ENCODE measurements around the gene AVPR2. TPM values are rescaled to one million over a fixed set of nuclear protein-coding genes. Genes with fewer than 3 reads are reported as not detected.

The AVPR2 gene
- total RNA-seq, 8 experiments from 2014 or later: 0.11 to 1.4 (median 0.19) TPM; not detected in 3

- Histone ChIP-seq H3K27ac (no peak overlapping the region), H3K4me1 (replicated peaks in 1 of 2) (peaks cover 8 to 10% of the 10 kb centered on the region in 2 donors), H3K4me3 (no peak overlapping the region)
- no peak for ATAC-seq (replicated peaks in 6 of 8)
- in situ Hi-C loops (cut with MboI; ENCODE audit: low pct_unique_long_range_greater_than_20kb in 2 of 9, low sequenced_read_pairs in 9 of 9, unreplicated experiment in 9 of 9): no loop called here
- 0 to 100% (median 72%) methylated on average over 1 to 5 of the region's 22 CpGs; no CpG with 5 or more reads in 4 of the 10 experiments for WGBS, 10 experiments
Observed at GRCh38 chrX:153866302-153867019, 38.0 kb upstream of the AVPR2 start.

DNA sequence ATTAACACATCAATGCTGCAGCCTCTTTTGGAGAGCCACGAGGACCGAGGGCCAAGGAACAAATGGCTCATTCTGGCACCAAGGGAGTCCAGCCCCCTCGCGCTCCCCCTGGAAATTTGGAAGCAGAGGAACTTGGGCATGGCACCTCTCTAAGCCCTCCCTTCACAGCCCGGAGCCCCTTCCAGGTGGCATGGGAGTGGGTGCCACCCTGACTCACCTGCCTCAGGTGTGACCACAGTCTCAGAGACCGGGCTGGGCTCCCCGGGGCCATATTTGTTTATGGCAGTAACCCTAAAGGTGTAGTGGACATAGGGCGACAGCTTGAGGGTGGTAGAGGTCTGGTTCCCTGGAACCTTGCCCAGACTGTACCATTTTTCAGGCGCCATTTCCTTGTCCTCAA lies 37.3 kb upstream of the AVPR2 start:
- in situ Hi-C loops (cut with MboI; ENCODE audit: low pct_unique_long_range_greater_than_20kb in 2 of 9, low sequenced_read_pairs in 9 of 9, unreplicated experiment in 9 of 9): no loop called here
- no peak overlapping the region for H3K4me3 ChIP-seq
- no peak overlapping the region for H3K27ac ChIP-seq
- 60% methylated on average over 1 of the region's 9 CpGs; no CpG with 5 or more reads in 9 of the 10 experiments for WGBS, 10 experiments
- peaks cover 14 to 16% of the 10 kb centered on the region in 2 donors for H3K4me1 ChIP-seq (replicated peaks in 1 of 2)
- no peak for ATAC-seq (replicated peaks in 6 of 8)

DNA sequence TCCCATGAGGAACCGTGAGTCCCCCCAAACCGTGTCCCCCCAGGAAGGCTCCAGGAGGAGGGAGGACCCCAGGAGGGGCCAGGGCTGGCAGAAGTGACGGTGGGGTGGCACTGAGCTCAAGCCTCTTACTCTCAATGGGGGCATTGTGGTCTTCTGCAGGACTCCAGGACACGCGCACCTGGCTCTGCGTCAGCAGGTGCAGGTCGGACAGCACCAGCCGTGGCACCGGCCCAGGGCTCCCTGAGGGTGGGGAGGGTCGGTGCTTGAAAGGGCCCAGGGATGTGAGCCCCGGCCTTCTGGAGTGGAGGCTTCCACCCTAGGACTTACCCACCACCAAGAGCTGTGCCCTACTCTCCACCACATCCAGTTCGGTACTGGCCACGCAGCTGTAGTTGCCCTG lies 36.8 kb upstream of the AVPR2 start:
- Histone ChIP-seq H3K27ac (no peak overlapping the region), H3K4me1 (replicated peaks in 1 of 2) (peaks cover 20 to 21% of the 10 kb centered on the region in 2 donors), H3K4me3 (no peak overlapping the region)
- WGBS, 10 experiments: 40 to 100% methylated on average over 1 of the region's 13 CpGs; no CpG with 5 or more reads in 8 of the 10 experiments
- no peak for ATAC-seq (replicated peaks in 6 of 8)
- in situ Hi-C loops (cut with MboI; ENCODE audit: low pct_unique_long_range_greater_than_20kb in 2 of 9, low sequenced_read_pairs in 9 of 9, unreplicated experiment in 9 of 9): no loop called here

- H3K4me1 ChIP-seq (replicated peaks in 1 of 2): peaks cover 31 to 33% of the 10 kb centered on the region in 2 donors
- no peak for ATAC-seq (replicated peaks in 6 of 8)
- no peak overlapping the region for H3K27ac ChIP-seq
- H3K4me3 ChIP-seq: no peak overlapping the region
- in situ Hi-C loops (cut with MboI; ENCODE audit: low pct_unique_long_range_greater_than_20kb in 2 of 9, low sequenced_read_pairs in 9 of 9, unreplicated experiment in 9 of 9): no loop called here
- WGBS, 10 experiments: 49 to 93% (median 72%) methylated on average over 2 to 10 of the region's 26 CpGs; no CpG with 5 or more reads in 6 of the 10 experiments
Observed at GRCh38 chrX:153868576-153869472, 35.6 kb upstream of the AVPR2 start.

- ATAC-seq (replicated peaks in 6 of 8): no peak
- no CpG with 5 or more reads among the region's 31 CpGs for WGBS, 10 experiments
- Histone ChIP-seq H3K27ac (no peak overlapping the region), H3K4me1 (replicated peaks in 1 of 2) (peaks cover 40 to 42% of the 10 kb centered on the region in 2 donors), H3K4me3 (no peak overlapping the region)
- in situ Hi-C loops (cut with MboI; ENCODE audit: low pct_unique_long_range_greater_than_20kb in 2 of 9, low sequenced_read_pairs in 9 of 9, unreplicated experiment in 9 of 9): no loop called here
Observed at GRCh38 chrX:153869473-153870287, 34.8 kb upstream of the AVPR2 start.

DNA sequence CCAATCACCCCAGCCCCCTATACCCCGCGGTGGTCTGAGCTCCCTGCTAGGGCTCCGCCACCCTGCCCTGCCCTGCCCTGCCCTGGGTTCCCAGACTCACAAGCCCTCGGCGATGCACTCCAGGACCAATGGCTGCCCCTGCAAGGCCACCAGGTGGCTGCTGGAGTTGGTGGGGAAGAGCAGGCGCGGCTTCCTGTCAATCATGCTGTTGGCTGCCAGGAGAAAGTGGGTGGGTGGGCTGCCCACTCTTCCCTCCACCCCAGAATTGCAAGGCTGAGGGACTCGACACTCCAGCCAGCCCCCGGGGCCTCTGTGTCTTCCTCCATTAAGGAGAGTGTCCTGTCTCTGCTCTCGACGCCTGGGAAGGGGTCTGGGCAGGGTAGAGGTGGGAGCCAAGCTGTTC lies 34.2 kb upstream of the AVPR2 start:
- 0 to 50% (median 0%) methylated on average over 1 to 2 of the region's 11 CpGs; no CpG with 5 or more reads in 7 of the 10 experiments for WGBS, 10 experiments
- no peak for ATAC-seq (replicated peaks in 6 of 8)
- in situ Hi-C loops (cut with MboI; ENCODE audit: low pct_unique_long_range_greater_than_20kb in 2 of 9, low sequenced_read_pairs in 9 of 9, unreplicated experiment in 9 of 9): no loop called here
- Histone ChIP-seq H3K4me3 (no peak overlapping the region), H3K27ac (no peak overlapping the region), H3K4me1 (replicated peaks in 1 of 2) (peaks cover 42 to 44% of the 10 kb centered on the region in 2 donors)

DNA sequence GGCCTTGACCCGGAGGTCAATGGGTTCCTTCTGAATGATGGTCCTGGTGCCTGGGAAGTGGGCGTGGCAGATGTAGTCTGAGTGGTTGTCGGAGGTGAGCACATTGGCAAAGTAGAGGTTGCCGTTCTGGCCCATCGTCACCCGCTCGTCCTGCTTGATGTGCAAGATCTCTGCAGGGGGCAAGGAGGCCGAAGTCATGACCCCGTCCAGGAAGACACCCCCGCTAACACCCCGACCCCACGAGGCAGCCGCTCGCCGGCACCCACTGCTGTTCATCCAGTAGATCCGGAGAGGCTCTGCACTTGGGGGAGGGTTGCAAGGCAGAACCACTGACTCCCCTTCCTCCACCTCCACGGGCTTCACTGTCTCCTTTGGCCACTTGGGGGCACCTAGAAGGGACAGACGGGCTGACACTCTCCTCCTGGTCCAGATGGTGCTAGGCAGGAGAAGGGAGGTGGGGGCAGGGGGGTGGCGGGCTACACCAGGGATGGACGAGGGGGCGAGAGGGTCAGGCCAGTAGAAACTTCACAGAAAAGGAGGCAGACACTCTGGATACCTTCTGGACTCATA lies 33.6 kb upstream of the AVPR2 start:
- H3K27ac ChIP-seq: peak overlapping the region in 1 of 2 donors; percentile 69
- no peak overlapping the region for H3K4me3 ChIP-seq
- peaks cover 42 to 44% of the 10 kb centered on the region in 2 donors for H3K4me1 ChIP-seq (replicated peaks in 1 of 2)
- in situ Hi-C loops (cut with MboI; ENCODE audit: low pct_unique_long_range_greater_than_20kb in 2 of 9, low sequenced_read_pairs in 9 of 9, unreplicated experiment in 9 of 9): no loop called here
- ATAC-seq (replicated peaks in 6 of 8): no peak
- 60% methylated on average over 1 of the region's 21 CpGs; no CpG with 5 or more reads in 9 of the 10 experiments for WGBS, 10 experiments

DNA sequence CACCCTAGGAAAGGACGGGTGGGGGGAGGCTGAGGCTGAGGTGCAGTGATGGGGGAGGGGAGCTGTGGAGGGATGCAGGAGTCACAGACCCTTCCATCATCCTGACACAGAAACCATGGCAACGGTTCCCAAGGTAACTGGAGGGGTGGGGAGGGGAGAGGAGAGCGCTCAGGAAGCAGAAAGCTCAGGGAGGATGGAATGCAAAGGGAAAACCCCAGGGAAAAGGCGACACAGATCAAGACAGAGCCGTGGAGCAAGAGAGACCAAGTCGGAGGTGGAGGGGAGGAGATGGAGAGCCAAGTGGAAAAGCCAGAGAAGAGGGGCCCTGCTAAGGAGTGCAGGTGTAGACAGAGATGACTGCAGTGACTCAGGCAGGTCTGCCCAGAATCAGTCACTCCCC lies 33.0 kb upstream of the AVPR2 start:
- Histone ChIP-seq H3K4me3 (peak overlapping the region in 1 of 5 donors; percentile 11), H3K27ac (peak overlapping the region; percentile 84 to 88), H3K4me1 (replicated peaks in 1 of 2) (peaks cover 47 to 50% of the 10 kb centered on the region in 2 donors)
- in situ Hi-C loops (cut with MboI; ENCODE audit: low pct_unique_long_range_greater_than_20kb in 2 of 9, low sequenced_read_pairs in 9 of 9, unreplicated experiment in 9 of 9): no loop called here
- 0% methylated on average over 2 of the region's 6 CpGs; no CpG with 5 or more reads in 9 of the 10 experiments for WGBS, 10 experiments
- peak in 5 of 8 experiments; percentile 64 to 77 (median 71) for ATAC-seq (replicated peaks in 6 of 8)

DNA sequence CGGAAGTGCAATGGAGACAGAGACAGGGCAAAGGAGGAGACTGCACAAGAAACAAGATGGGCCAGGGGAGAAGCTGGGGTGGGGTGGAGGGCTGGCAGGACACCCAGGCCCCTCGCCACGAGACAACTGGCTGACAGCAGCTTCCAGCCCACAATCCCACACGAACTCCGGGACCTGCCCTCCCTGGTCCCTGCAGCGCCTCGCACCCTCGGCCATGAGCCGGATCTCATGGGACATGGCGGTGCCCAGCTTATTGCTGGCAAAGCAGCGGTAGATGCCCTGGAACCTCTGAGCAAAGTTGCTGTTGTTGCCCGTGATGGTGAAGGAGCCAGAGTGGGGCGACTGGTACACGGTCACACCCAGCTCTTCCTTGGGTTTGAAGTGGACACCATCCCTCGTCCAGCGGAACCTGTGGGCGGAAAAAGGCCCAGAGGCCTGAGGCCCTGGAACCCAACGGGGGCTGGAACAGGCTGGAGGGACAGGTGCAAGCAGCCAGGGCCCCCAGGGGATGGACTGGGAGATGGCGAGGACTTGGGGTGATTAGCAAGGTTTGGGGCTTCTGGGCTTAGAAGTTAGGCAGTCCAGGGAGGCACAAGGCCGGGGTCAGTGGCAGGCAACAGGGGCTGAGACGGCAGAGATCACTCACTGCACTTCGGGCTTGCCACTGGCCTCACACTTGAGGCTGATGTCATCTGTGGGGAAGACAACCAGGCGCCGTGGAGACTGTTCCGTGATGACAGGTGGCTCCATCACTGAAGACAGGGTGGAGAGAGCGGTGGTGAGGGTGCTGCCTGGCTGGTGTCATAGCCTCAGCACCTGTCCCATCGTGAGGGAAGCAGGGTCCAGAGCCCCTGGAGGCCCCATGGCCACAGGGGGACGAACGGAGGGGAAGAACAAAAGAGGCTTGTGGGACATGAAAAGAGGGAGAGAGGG lies 32.3 kb upstream of the AVPR2 start:
- peak overlapping the region; percentile 84 to 88 for H3K27ac ChIP-seq
- 0 to 92% (median 26%) methylated on average over 1 to 6 of the region's 29 CpGs; no CpG with 5 or more reads in 6 of the 10 experiments for WGBS, 10 experiments
- in situ Hi-C loops (cut with MboI; ENCODE audit: low pct_unique_long_range_greater_than_20kb in 2 of 9, low sequenced_read_pairs in 9 of 9, unreplicated experiment in 9 of 9): no loop called here

GRCh38 chrX:153873282-153874084 lies 31.0 kb upstream of the AVPR2 start:
- WGBS, 10 experiments: 20% methylated on average over 1 of the region's 7 CpGs; no CpG with 5 or more reads in 9 of the 10 experiments
- peak in 5 of 8 experiments; percentile 29 to 56 (median 49) for ATAC-seq (replicated peaks in 6 of 8)
- peaks cover 61 to 70% of the 10 kb centered on the region in 2 donors for H3K4me1 ChIP-seq (replicated peaks in 1 of 2)
- peak overlapping the region; percentile 34 to 48 (median 36) for H3K4me3 ChIP-seq
- peak overlapping the region; percentile 84 to 88 for H3K27ac ChIP-seq
- in situ Hi-C loops (cut with MboI; ENCODE audit: low pct_unique_long_range_greater_than_20kb in 2 of 9, low sequenced_read_pairs in 9 of 9, unreplicated experiment in 9 of 9): no loop called here

More for the DNA sequence above, 32.3 kb upstream of the AVPR2 start:
- H3K4me1 ChIP-seq (replicated peaks in 1 of 2): peaks cover 49 to 57% of the 10 kb centered on the region in 2 donors
- H3K4me3 ChIP-seq: no peak overlapping the region
- ATAC-seq (replicated peaks in 6 of 8): peak in 2 of 8 experiments; percentile 10 to 13

DNA sequence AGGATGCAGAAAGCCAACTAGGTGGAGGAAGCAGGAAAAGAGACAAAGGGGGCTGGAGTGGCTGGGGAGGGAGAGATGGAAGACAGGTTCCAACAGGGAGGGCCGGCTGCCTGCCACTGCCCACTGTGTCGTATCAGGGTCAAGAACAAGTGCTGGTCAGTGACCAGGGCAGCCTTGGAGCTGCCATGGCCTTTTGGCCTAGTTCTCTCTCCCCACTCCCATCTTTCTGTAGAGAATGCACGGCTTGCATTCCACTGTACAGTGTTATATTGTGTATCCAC lies 30.4 kb upstream of the AVPR2 start:
- no peak for ATAC-seq (replicated peaks in 6 of 8)
- Histone ChIP-seq H3K4me3 (peak overlapping the region; percentile 34 to 48 (median 36)), H3K4me1 (replicated peaks in 1 of 2) (peaks cover 67 to 73% of the 10 kb centered on the region in 2 donors), H3K27ac (peak overlapping the region; percentile 84 to 88)
- WGBS, 10 experiments: 25 to 40% methylated on average over 1 of the region's 3 CpGs; no CpG with 5 or more reads in 8 of the 10 experiments
- in situ Hi-C loops (cut with MboI; ENCODE audit: low pct_unique_long_range_greater_than_20kb in 2 of 9, low sequenced_read_pairs in 9 of 9, unreplicated experiment in 9 of 9): no loop called here

Measured in motor neuron (in vitro differentiated cells).